HepG2 (cell line): Measurements from ENCODE around the gene ADIPOR2. TPM values are rescaled to one million over a fixed set of nuclear protein-coding genes. Genes with fewer than 3 reads are reported as not detected.
A peak's percentile ranks its signal among the peaks of the same experiment; 100 is the strongest.

Experiments used
- BRCA1 ChIP-seq: sonication (generic); formaldehyde crosslinking; IDR thresholded peaks from 2 replicates; pipeline ENCODE4 v1.4.0; 2020; ENCODE audit warnings: missing genetic modification reagents
- FUBP1 ChIP-seq: sonication (generic); formaldehyde crosslinking; IDR thresholded peaks from 2 replicates; pipeline ENCODE4 v1.5.1; 2020; ENCODE audit warnings: missing genetic modification reagents, mild to moderate bottlenecking, borderline replicate concordance
- HDAC2 ChIP-seq: sonication (generic); formaldehyde crosslinking; IDR thresholded peaks from 2 replicates; pipeline ENCODE4 v1.4.0; 2020; ENCODE audit warnings: missing genetic modification reagents
- HES4 ChIP-seq: sonication (generic); formaldehyde crosslinking; IDR thresholded peaks from 2 replicates; pipeline ENCODE4 v1.9.0; 2021; ENCODE audit warnings: mild to moderate bottlenecking, missing genetic modification reagents, borderline replicate concordance
- IRF1 ChIP-seq: sonication (generic); formaldehyde crosslinking; IDR thresholded peaks from 2 replicates; pipeline ENCODE4 v1.4.0; 2020; ENCODE audit warnings: low read depth, mild to moderate bottlenecking, missing genetic modification reagents
- MIER2 ChIP-seq: IDR thresholded peaks from 2 replicates; pipeline ENCODE4 v1.6.1; 2016; ENCODE audit warnings: missing biosample characterization, missing genetic modification reagents
- NFIB ChIP-seq: sonication (generic); formaldehyde crosslinking; IDR thresholded peaks from 2 replicates; pipeline ENCODE4 v1.9.0; 2021; ENCODE audit warnings: missing genetic modification reagents, mild to moderate bottlenecking, borderline replicate concordance
- PRMT3 ChIP-seq: sonication (generic); formaldehyde crosslinking; IDR thresholded peaks from 2 replicates; pipeline ENCODE4 v1.8.1; 2022; ENCODE audit warnings: low read depth, mild to moderate bottlenecking, moderate library complexity, missing genetic modification reagents, borderline replicate concordance
- RCOR2 ChIP-seq: IDR thresholded peaks from 2 replicates; pipeline ENCODE4 v1.6.1; 2016; ENCODE audit warnings: missing biosample characterization, missing genetic modification reagents
- SCMH1 ChIP-seq: sonication (generic); formaldehyde crosslinking; IDR thresholded peaks from 2 replicates; pipeline ENCODE4 v1.9.0; 2021; ENCODE audit warnings: missing genetic modification reagents, mild to moderate bottlenecking, borderline replicate concordance
- SRSF4 ChIP-seq: fragments of 200-400 bp; formaldehyde crosslinking; IDR thresholded peaks from one replicate; pipeline ENCODE4 v1.6.1; 2018; ENCODE audit warnings: mild to moderate bottlenecking, low read depth, low read length, moderate library complexity; ENCODE audit not compliant: poor library complexity, severe bottlenecking
- STAT5B ChIP-seq: sonication (generic); formaldehyde crosslinking; IDR thresholded peaks from 2 replicates; pipeline ENCODE4 v1.4.0; 2020; ENCODE audit warnings: missing genetic modification reagents
- ZBTB49 ChIP-seq: sonication (generic); formaldehyde crosslinking; IDR thresholded peaks from 2 replicates; pipeline ENCODE4 v1.4.0; 2020; ENCODE audit warnings: missing genetic modification reagents, borderline replicate concordance
- ZNF329 ChIP-seq: sonication (generic); formaldehyde crosslinking; IDR thresholded peaks from 2 replicates; pipeline ENCODE4 v1.9.0; 2021; ENCODE audit warnings: low read depth, mild to moderate bottlenecking, missing genetic modification reagents
- ZNF607 ChIP-seq: sonication (generic); formaldehyde crosslinking; IDR thresholded peaks from 2 replicates; pipeline ENCODE4 v1.5.1; 2020; ENCODE audit warnings: missing genetic modification reagents, mild to moderate bottlenecking, borderline replicate concordance
- ZNF792 ChIP-seq: IDR thresholded peaks from 2 replicates; pipeline ENCODE4 v1.6.1; 2016
- polyA plus RNA-seq, 8 experiments: library from polyadenylated mRNA; depleted of rRNA in 3 of 8; stranded (reverse) in 7 of 8; unstranded in 1 of 8; fragments of >200 nt; fragmentation: Illumina TruSeq in 4 of 8; extraction: Trizol in 4 of 8; gene quantifications; 2 replicates each; pipeline versions ENCODE4 v1.2.1 to v1.2.3, GENCODE V29; 2011 to 2016; ENCODE audit warnings: low read depth in 4 of 8, missing spikeins in 1 of 8, mixed read lengths in 1 of 8; ENCODE audit not compliant: insufficient read depth in 1 of 8
- total RNA-seq, 5 experiments: library from RNA; depleted of rRNA; stranded (reverse); fragments of >200 nt; fragmentation: Illumina TruSeq; extraction: Trizol; gene quantifications; 2 replicates each; pipeline ENCODE4 v1.2.3, GENCODE V29; 2016; ENCODE audit warnings: low read depth in 1 of 5
- TF ChIP-seq, protein P1 (sequence below): IDR thresholded peaks from 2 replicates; pipeline ENCODE4 v1.6.1; 2016; ENCODE audit warnings: low read depth, missing genetic modification reagents, missing compliant biosample characterization

ADIPOR2 gene
- total and polyA plus RNA-seq, 2 of the 13 experiments (the other 11 are each of a cell fraction or from before 2014, with no cell fraction given) = 35.2 to 52.2 TPM

DNA sequence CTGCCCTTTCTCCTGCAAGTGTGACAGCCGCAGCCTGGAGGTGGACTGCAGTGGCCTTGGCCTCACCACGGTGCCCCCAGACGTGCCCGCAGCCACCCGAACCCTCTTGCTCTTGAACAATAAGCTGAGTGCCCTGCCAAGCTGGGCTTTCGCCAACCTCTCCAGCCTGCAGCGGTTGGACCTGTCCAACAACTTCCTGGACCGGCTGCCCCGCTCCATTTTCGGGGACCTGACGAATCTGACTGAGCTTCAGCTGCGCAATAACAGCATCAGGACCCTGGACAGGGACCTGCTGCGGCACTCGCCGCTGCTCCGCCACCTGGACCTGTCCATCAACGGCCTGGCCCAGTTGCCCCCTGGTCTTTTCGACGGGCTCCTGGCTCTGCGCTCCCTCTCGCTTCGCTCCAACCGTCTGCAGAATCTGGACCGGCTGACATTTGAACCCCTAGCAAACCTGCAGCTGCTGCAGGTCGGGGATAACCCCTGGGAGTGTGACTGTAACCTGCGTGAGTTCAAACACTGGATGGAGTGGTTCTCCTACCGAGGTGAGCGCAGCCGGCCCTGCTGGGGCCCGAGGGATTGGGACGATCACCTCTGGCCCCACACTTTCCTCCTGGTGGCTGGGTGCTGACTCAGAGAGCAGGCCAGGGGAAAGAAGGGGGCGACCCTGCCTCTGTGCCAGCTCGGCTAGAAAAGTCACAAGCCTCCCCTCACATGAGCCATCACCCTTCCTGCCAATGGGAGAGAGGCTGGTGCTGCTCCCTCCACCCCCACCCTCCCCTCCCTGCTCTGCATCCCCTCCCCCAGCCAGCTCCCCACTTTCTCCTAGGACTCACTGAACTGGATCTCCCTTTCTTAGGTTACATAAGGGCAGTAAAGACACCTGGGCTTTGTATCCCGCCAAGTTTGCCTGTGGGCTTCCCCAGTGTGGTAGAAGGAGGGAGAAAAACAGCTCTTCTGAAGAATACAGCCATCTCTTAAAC lies 140.4 kb downstream of the ADIPOR2 start (continued):
- TF ChIP-seq FUBP1 (CRISPR knock-in tag) (no peak), ZNF329 (CRISPR knock-in tag) (0 out of 2 replicates have a peak, but pooled peaks have one; percentile 58), MIER2 (peak; percentile 99), IRF1 (no peak), ZBTB49 (CRISPR knock-in tag) (0 out of 2 replicates have a peak, but pooled peaks have one; percentile 54), SCMH1 (CRISPR knock-in tag) (no peak), PRMT3 (CRISPR knock-in tag) (peak; percentile 89), HDAC2 (CRISPR knock-in tag) (peak; percentile 60), BRCA1 (CRISPR knock-in tag) (peak; percentile 91; the same call in 1 of the 2 replicates), ZNF607 (CRISPR knock-in tag) (peak; percentile 80; the same call in 1 of the 2 replicates), STAT5B (CRISPR knock-in tag) (0 out of 2 replicates have a peak, but pooled peaks have one; percentile 75), NFIB (no peak), RCOR2 (CRISPR knock-in tag) (no peak), SRSF4 (no peak), ZNF792 (CRISPR knock-in tag) (peak; percentile 86; the same call in 1 of the 2 replicates), HES4 (peak; percentile 88)
- TF ChIP-seq, protein P1, sequence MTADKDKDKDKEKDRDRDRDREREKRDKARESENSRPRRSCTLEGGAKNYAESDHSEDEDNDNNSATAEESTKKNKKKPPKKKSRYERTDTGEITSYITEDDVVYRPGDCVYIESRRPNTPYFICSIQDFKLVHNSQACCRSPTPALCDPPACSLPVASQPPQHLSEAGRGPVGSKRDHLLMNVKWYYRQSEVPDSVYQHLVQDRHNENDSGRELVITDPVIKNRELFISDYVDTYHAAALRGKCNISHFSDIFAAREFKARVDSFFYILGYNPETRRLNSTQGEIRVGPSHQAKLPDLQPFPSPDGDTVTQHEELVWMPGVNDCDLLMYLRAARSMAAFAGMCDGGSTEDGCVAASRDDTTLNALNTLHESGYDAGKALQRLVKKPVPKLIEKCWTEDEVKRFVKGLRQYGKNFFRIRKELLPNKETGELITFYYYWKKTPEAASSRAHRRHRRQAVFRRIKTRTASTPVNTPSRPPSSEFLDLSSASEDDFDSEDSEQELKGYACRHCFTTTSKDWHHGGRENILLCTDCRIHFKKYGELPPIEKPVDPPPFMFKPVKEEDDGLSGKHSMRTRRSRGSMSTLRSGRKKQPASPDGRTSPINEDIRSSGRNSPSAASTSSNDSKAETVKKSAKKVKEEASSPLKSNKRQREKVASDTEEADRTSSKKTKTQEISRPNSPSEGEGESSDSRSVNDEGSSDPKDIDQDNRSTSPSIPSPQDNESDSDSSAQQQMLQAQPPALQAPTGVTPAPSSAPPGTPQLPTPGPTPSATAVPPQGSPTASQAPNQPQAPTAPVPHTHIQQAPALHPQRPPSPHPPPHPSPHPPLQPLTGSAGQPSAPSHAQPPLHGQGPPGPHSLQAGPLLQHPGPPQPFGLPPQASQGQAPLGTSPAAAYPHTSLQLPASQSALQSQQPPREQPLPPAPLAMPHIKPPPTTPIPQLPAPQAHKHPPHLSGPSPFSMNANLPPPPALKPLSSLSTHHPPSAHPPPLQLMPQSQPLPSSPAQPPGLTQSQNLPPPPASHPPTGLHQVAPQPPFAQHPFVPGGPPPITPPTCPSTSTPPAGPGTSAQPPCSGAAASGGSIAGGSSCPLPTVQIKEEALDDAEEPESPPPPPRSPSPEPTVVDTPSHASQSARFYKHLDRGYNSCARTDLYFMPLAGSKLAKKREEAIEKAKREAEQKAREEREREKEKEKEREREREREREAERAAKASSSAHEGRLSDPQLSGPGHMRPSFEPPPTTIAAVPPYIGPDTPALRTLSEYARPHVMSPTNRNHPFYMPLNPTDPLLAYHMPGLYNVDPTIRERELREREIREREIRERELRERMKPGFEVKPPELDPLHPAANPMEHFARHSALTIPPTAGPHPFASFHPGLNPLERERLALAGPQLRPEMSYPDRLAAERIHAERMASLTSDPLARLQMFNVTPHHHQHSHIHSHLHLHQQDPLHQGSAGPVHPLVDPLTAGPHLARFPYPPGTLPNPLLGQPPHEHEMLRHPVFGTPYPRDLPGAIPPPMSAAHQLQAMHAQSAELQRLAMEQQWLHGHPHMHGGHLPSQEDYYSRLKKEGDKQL = no peak
